GM12878 (cell line): ENCODE results near the gene UBASH3B. TPM values are rescaled to one million over a fixed set of nuclear protein-coding genes. Genes with fewer than 3 reads are reported as not detected.

Experiments used
- ATAC-seq: fragments of 200-7000 bp; cut with Tn5 transposase; 3 replicates; pipeline ENCODE4 v1.9.1; 2020; ENCODE audit warnings: mild to moderate bottlenecking, moderate library complexity
- BruUV-seq: library from RNA; stranded (reverse); fragments of 400-500 nt; replicated peaks from 2 replicates; lab custom pipeline; 2021; lab: Mats Ljungman, UMichigan
- CTCF ChIA-PET: fragments of 300-600 bp; sonication (Branson Sonifier 250); formaldehyde crosslinking; extraction: SDS; loops from one replicate; lab custom pipeline; 2021; ENCODE audit warnings: inconsistent platforms; lab: Yijun Ruan, JAX
- POLR2A ChIA-PET: fragments of 350-600 bp; formaldehyde crosslinking; extraction: SDS; loops from one replicate; lab custom pipeline; 2021; ENCODE audit warnings: inconsistent platforms; lab: Charles Lee
- RAD21 ChIA-PET: fragments of 300-600 bp; sonication (Branson Sonifier 250); formaldehyde crosslinking; loops from one replicate; lab custom pipeline; 2023; ENCODE audit warnings: antibody characterized with exemption; ENCODE audit not compliant: unreplicated experiment; lab: Charles Lee
- SMC1A ChIA-PET: fragments of 300-600 bp; sonication (Branson Sonifier 250); formaldehyde crosslinking; loops from one replicate; lab custom pipeline; 2023; ENCODE audit not compliant: unreplicated experiment, uncharacterized antibody; lab: Charles Lee
- DNase-seq: peaks from one replicate; pipeline ENCODE4 v3.0.0-alpha.2; 2011; ENCODE audit warnings: low read depth, low spot score
- FAIRE-seq: peaks from 3 replicates; lab custom pipeline; 2011; peaks lifted over from hg19 to GRCh38; lab: Jason Lieb, UNC
- H2AFZ ChIP-seq: 2 replicates; pipeline ENCODE4 v1.6.0; 2011; ENCODE audit warnings: low read depth, low read length, control low read depth; ENCODE audit not compliant: control insufficient read depth
- H3K27ac ChIP-seq: 2 replicates; pipeline ENCODE4 v1.5.1; 2011; ENCODE audit warnings: control low read depth; ENCODE audit not compliant: control insufficient read depth, insufficient read depth
- H3K27me3 ChIP-seq, 2 experiments: replicated peaks in 1 of 2; 2 replicates each; pipeline versions ENCODE4 v1.6.0 to v1.6.1; 2011; ENCODE audit warnings: low read length in 1 of 2; ENCODE audit not compliant: control insufficient read depth in 2 of 2, insufficient read depth in 2 of 2
- H3K36me3 ChIP-seq, 2 experiments: 2 replicates each; pipeline ENCODE4 v1.5.1; 2011; ENCODE audit warnings: low read length in 1 of 2; ENCODE audit not compliant: control insufficient read depth in 2 of 2, insufficient read depth in 2 of 2
- H3K4me1 ChIP-seq: 2 replicates; pipeline ENCODE4 v1.6.1; 2011; ENCODE audit warnings: mild to moderate bottlenecking, low read length, moderate library complexity, mixed read lengths; ENCODE audit not compliant: control insufficient read depth, insufficient read depth
- H3K4me2 ChIP-seq: 2 replicates; pipeline ENCODE4 v1.6.0; 2011; ENCODE audit warnings: control low read depth; ENCODE audit not compliant: control insufficient read depth, insufficient read depth
- H3K4me3 ChIP-seq: fragments of 200-600 bp; sonication (generic); 2 replicates; pipeline ENCODE4 v1.5.1; 2016
- H3K79me2 ChIP-seq: 2 replicates; pipeline ENCODE4 v1.6.0; 2011; ENCODE audit warnings: low read length; ENCODE audit not compliant: control insufficient read depth, insufficient read depth
- H3K9ac ChIP-seq: 2 replicates; pipeline ENCODE4 v1.8.0; 2011; ENCODE audit warnings: low read length, control low read depth, mixed read lengths; ENCODE audit not compliant: control insufficient read depth, insufficient read depth
- H3K9me3 ChIP-seq: replicated peaks from 3 replicates; pipeline ENCODE4 v1.5.1; 2011; ENCODE audit warnings: mild to moderate bottlenecking, low read length; ENCODE audit not compliant: control insufficient read depth, insufficient read depth
- H4K20me1 ChIP-seq: 2 replicates; pipeline ENCODE4 v1.6.0; 2011; ENCODE audit not compliant: control insufficient read depth, insufficient read depth
- ATF7 ChIP-seq: fragments of 450-650 bp; IDR thresholded peaks from 2 replicates; pipeline ENCODE4 v1.6.1; 2016; ENCODE audit warnings: low read depth, mild to moderate bottlenecking
- CBFB ChIP-seq: IDR thresholded peaks from 2 replicates; pipeline ENCODE4 v1.6.1; 2016; ENCODE audit warnings: antibody characterized with exemption, low read depth
- EGR1 ChIP-seq, 2 experiments: IDR thresholded peaks; 1 replicate in 1 of 2; 2 replicates in 1 of 2; pipeline ENCODE4 v1.6.1; 2011 to 2012; ENCODE audit warnings: low read depth in 2 of 2, low read length in 2 of 2, borderline replicate concordance in 1 of 2, mild to moderate bottlenecking in 1 of 2, moderate library complexity in 1 of 2
- ESRRA ChIP-seq: IDR thresholded peaks from 2 replicates; pipeline ENCODE4 v1.6.1; 2012; ENCODE audit warnings: mild to moderate bottlenecking, low read length, improper control_type of control experiment
- EZH2 ChIP-seq: IDR thresholded peaks from 2 replicates; pipeline ENCODE4 v1.6.1; 2012; ENCODE audit warnings: low read depth, mild to moderate bottlenecking, control low read depth, inconsistent platforms, low read length, borderline replicate concordance; ENCODE audit not compliant: control insufficient read depth
- FOXM1 ChIP-seq: IDR thresholded peaks from 2 replicates; pipeline ENCODE4 v1.6.1; 2012; ENCODE audit warnings: low read depth, mild to moderate bottlenecking, inconsistent platforms, low read length, moderate library complexity
- HDGF ChIP-seq: fragments of 450-650 bp; IDR thresholded peaks from 2 replicates; pipeline ENCODE4 v1.6.1; 2016; ENCODE audit warnings: antibody characterized with exemption
- KLF5 ChIP-seq: fragments of 450-650 bp; IDR thresholded peaks from 2 replicates; pipeline ENCODE4 v1.6.1; 2014; ENCODE audit warnings: mild to moderate bottlenecking; ENCODE audit not compliant: partially characterized antibody
- MEF2B ChIP-seq: fragments of 450-650 bp; IDR thresholded peaks from 2 replicates; pipeline ENCODE4 v1.6.1; 2018; ENCODE audit warnings: mild to moderate bottlenecking, moderate library complexity; ENCODE audit not compliant: partially characterized antibody, poor library complexity, severe bottlenecking
- MXI1 ChIP-seq: fragments of 150-350 bp; IDR thresholded peaks from 2 replicates; pipeline ENCODE4 v1.6.1; 2011; ENCODE audit warnings: low read depth, mild to moderate bottlenecking, inconsistent platforms, low read length, improper control_type of control experiment
- NBN ChIP-seq: fragments of 450-650 bp; IDR thresholded peaks from 2 replicates; pipeline ENCODE4 v1.6.1; 2016
- NR2F1 ChIP-seq: fragments of 450-650 bp; conservative IDR thresholded peaks from 2 replicates; pipeline ENCODE4 v1.6.1; 2017; ENCODE audit warnings: mild to moderate bottlenecking
- PAX5 ChIP-seq: IDR thresholded peaks from 2 replicates; pipeline ENCODE4 v1.6.1; 2011; ENCODE audit warnings: low read depth, low read length, borderline replicate concordance
- RAD51 ChIP-seq: fragments of 450-650 bp; IDR thresholded peaks from 2 replicates; pipeline ENCODE4 v1.6.1; 2016; ENCODE audit warnings: moderate library complexity, mild to moderate bottlenecking, inconsistent platforms
- RB1 ChIP-seq: fragments of 450-650 bp; formaldehyde crosslinking; IDR thresholded peaks from 2 replicates; pipeline ENCODE4 v1.6.1; 2017; ENCODE audit warnings: mild to moderate bottlenecking, borderline replicate concordance
- WGBS: methylation state at CpG from one replicate; pipeline ENCODE4 v1.1.6; 2016; ENCODE audit warnings: low lambda C conversion rate; ENCODE audit not compliant: insufficient replicate concordance, insufficient coverage; ENCODE audit errors: missing lambda C conversion rate; 5-methylcytosine and 5-hydroxymethylcytosine counted together
- in situ Hi-C: fragments of 300-500 bp; cut with MboI; formaldehyde crosslinking; loops from 9 replicates; pipeline ENCODE4 v1.14.3; 2018; ENCODE audit warnings: mixed read lengths
- intact Hi-C: fragments of 100-400 bp; cut with micrococcal nuclease; formaldehyde crosslinking; loops from one replicate; pipeline ENCODE4 v1.14.2; 2022; ENCODE audit not compliant: unreplicated experiment
- polyA plus RNA-seq, 11 experiments: library from polyadenylated mRNA; depleted of rRNA in 4 of 11; unstranded in 6 of 11; stranded (reverse) in 5 of 11; fragments of >200 nt; fragmentation: Nextera tagmentation in 4 of 11; fragmentation: Illumina TruSeq in 1 of 11; extraction: Ambion mirVana in 4 of 11; extraction: Trizol in 1 of 11; gene quantifications; 1 replicate in 1 of 11; 2 replicates in 10 of 11; pipeline versions ENCODE4 v1.2.1 to v1.2.3, GENCODE V29; 2011 to 2016; ENCODE audit warnings: inconsistent platforms in 2 of 11, missing spikeins in 2 of 11, low read depth in 1 of 11
- total RNA-seq, 4 experiments: library from RNA; depleted of rRNA in 3 of 4; stranded (reverse); fragments of >200 nt in 3 of 4; fragmentation: Illumina TruSeq in 1 of 4; extraction: Trizol in 1 of 4; gene quantifications; 2 replicates each; pipeline versions ENCODE4 v1.2.1 to v1.2.3, GENCODE V29; 2013 to 2021
- TF ChIP-seq, protein P1 (sequence below): fragments of 450-650 bp; IDR thresholded peaks from 2 replicates; pipeline ENCODE4 v1.6.1; 2016; ENCODE audit warnings: mild to moderate bottlenecking, moderate library complexity, borderline replicate concordance
- TF ChIP-seq, protein P2 (sequence below): IDR thresholded peaks from 2 replicates; pipeline ENCODE4 v1.6.1; 2012; ENCODE audit warnings: low read depth, low read length, improper control_type of control experiment
- TF ChIP-seq, protein P3 (sequence below): fragments of 450-650 bp; IDR thresholded peaks from 2 replicates; pipeline ENCODE4 v1.6.1; 2016; ENCODE audit warnings: mild to moderate bottlenecking

Gene UBASH3B
- total and polyA plus RNA-seq, 10 of the 15 experiments (the other 5 are each of a cell fraction or from before 2014, with no cell fraction given), result 0.18 to 3.3 (median 0.57) TPM

DNA sequence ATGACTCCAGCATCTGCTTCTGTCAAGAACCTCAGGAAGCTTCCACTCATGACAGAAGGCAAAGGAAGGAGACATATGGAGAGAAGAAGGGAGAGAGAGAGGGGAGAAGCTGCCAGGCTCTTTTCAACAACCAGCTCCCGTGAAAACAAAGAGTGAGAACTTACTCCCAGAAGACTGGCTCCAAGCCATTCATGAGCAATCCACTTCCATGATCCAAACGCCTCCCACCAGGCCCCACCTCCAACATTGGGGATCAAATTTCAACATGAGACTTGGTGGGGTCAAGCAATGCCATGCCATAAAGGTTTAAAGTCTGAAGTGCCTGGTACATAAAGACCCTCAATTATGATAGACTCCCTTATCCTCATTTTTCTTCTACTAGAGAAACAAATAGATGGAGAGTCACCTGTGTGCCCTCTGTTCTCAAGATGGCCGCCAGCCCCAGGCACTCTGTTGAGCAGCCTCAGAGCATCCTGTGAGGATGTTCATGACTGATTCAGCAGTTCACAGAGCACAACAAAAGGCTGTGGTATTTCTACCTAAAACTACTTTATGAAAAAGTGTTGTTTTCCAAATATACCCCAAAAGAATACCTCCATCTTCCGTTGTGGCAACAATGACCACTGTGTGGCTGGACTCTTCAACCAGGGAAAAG lies 113.7 kb downstream of the UBASH3B start (continued):
- TF ChIP-seq KLF5 (no peak), NR2F1 (no peak)
- TF ChIP-seq, protein P1, sequence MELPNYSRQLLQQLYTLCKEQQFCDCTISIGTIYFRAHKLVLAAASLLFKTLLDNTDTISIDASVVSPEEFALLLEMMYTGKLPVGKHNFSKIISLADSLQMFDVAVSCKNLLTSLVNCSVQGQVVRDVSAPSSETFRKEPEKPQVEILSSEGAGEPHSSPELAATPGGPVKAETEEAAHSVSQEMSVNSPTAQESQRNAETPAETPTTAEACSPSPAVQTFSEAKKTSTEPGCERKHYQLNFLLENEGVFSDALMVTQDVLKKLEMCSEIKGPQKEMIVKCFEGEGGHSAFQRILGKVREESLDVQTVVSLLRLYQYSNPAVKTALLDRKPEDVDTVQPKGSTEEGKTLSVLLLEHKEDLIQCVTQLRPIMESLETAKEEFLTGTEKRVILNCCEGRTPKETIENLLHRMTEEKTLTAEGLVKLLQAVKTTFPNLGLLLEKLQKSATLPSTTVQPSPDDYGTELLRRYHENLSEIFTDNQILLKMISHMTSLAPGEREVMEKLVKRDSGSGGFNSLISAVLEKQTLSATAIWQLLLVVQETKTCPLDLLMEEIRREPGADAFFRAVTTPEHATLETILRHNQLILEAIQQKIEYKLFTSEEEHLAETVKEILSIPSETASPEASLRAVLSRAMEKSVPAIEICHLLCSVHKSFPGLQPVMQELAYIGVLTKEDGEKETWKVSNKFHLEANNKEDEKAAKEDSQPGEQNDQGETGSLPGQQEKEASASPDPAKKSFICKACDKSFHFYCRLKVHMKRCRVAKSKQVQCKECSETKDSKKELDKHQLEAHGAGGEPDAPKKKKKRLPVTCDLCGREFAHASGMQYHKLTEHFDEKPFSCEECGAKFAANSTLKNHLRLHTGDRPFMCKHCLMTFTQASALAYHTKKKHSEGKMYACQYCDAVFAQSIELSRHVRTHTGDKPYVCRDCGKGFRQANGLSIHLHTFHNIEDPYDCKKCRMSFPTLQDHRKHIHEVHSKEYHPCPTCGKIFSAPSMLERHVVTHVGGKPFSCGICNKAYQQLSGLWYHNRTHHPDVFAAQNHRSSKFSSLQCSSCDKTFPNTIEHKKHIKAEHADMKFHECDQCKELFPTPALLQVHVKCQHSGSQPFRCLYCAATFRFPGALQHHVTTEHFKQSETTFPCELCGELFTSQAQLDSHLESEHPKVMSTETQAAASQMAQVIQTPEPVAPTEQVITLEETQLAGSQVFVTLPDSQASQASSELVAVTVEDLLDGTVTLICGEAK, result no peak

DNA sequence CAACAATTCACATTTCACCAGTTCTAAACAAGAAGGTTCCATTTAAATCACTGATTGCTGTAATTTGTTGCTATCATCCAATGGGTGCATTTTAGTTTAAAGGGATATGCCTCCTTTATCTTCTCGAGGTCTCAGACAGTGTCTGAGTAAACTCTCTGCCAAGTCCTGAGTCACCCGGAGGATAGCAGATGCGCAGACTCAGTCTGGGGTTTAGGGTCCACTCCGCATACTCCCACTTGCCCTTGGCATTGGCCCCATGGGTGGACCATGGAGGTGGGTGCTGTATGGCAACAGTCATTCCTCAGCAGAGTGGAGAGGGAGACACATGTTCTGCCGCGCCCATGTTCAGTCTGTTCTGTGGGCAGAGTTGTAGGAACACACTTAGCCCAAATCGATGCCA lies 117.4 kb downstream of the UBASH3B start:
- RAD21 ChIA-PET, result no interaction called here
- WGBS, result 36% methylated on average over 7 of the region's 7 CpGs
- no peaks in the 10 kb centered on the region for H4K20me1 ChIP-seq
- H3K9me3 ChIP-seq, result no peaks in the 10 kb centered on the region
- H3K4me2 ChIP-seq, result no peak overlapping the region
- intact Hi-C loops, result no loop called here
- DNase-seq, result no peak
- H3K4me3 ChIP-seq, result no peak overlapping the region
- no peak overlapping the region for H3K27ac ChIP-seq
- H3K9ac ChIP-seq, result no peak overlapping the region
- no peak overlapping the region for H2AFZ ChIP-seq
- no TSS peak for BruUV-seq
- ATAC-seq, result no peak
- H3K27me3 ChIP-seq, result peaks cover 4 to 12% of the 10 kb centered on the region in 2 experiments
- in situ Hi-C loops, result no loop called here
- no peak for FAIRE-seq
- CTCF ChIA-PET, result no interaction called here
- H3K36me3 ChIP-seq, result no peaks in the 10 kb centered on the region
- H3K79me2 ChIP-seq, result no peaks in the 10 kb centered on the region
- SMC1A ChIA-PET, result interaction anchor here (1.2 kb wide), 1 partner anchor 81 kb away, joined by 3 read pairs; no protein-coding TSS in a partner anchor
- H3K4me1 ChIP-seq, result no peaks in the 10 kb centered on the region
- POLR2A ChIA-PET, result no interaction called here
- TF ChIP-seq RB1 (no peak), PAX5 (no peak), NBN (no peak), EZH2 (no peak), ATF7 (no peak), KLF5 (no peak), MXI1 (no peak), EGR1 (IDR thresholded peaks at IDR 0.05; ENCODE audit: borderline replicate concordance in 1 of 2, low read depth in 2 of 2, low read length in 2 of 2) (no peak), HDGF (no peak), CBFB (no peak), MEF2B (no peak), RAD51 (no peak), ESRRA (no peak), FOXM1 (no peak)
- TF ChIP-seq, protein P2, sequence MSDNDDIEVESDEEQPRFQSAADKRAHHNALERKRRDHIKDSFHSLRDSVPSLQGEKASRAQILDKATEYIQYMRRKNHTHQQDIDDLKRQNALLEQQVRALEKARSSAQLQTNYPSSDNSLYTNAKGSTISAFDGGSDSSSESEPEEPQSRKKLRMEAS, result no peak
- TF ChIP-seq, protein P3, sequence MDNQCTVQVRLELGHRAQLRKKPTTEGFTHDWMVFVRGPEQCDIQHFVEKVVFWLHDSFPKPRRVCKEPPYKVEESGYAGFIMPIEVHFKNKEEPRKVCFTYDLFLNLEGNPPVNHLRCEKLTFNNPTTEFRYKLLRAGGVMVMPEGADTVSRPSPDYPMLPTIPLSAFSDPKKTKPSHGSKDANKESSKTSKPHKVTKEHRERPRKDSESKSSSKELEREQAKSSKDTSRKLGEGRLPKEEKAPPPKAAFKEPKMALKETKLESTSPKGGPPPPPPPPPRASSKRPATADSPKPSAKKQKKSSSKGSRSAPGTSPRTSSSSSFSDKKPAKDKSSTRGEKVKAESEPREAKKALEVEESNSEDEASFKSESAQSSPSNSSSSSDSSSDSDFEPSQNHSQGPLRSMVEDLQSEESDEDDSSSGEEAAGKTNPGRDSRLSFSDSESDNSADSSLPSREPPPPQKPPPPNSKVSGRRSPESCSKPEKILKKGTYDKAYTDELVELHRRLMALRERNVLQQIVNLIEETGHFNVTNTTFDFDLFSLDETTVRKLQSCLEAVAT, result no peak
